RWPE2 (cell line): ENCODE data around the gene PRKAG2.

Experiments
- ATAC-seq: fragments of 200-7000 bp; cut with Tn5 transposase; 3 replicates; pipeline ENCODE4 v1.9.1; 2021; ENCODE audit warnings: low read depth
- DNase-seq: peaks from one replicate; pipeline ENCODE4 v3.0.0-alpha.2; 2020; ENCODE audit warnings: low spot score
- H3K27ac ChIP-seq: fragments of 450-650 bp; 2 replicates; pipeline ENCODE4 v1.5.1; 2017; ENCODE audit warnings: mild to moderate bottlenecking; ENCODE audit not compliant: poor library complexity, severe bottlenecking
- H3K27me3 ChIP-seq: fragments of 250-450 bp; sonication (Bioruptor Pico); 2 replicates; pipeline ENCODE4 v1.5.1; 2021; ENCODE audit warnings: mild to moderate bottlenecking, moderate library complexity; ENCODE audit not compliant: insufficient read depth, poor library complexity, severe bottlenecking
- H3K36me3 ChIP-seq: fragments of 250-450 bp; sonication (Bioruptor Pico); 2 replicates; pipeline ENCODE4 v1.5.1; 2020; ENCODE audit warnings: low read depth, mild to moderate bottlenecking, moderate library complexity
- H3K4me1 ChIP-seq: fragments of 250-450 bp; sonication (Bioruptor Pico); 2 replicates; pipeline ENCODE4 v1.5.1; 2021; ENCODE audit warnings: mild to moderate bottlenecking, moderate library complexity; ENCODE audit not compliant: insufficient read depth, poor library complexity, severe bottlenecking
- H3K4me3 ChIP-seq: fragments of 250-450 bp; sonication (Bioruptor Pico); 2 replicates; pipeline ENCODE4 v1.5.1; 2021; ENCODE audit warnings: mild to moderate bottlenecking, moderate library complexity; ENCODE audit not compliant: severe bottlenecking
- H3K9me3 ChIP-seq: fragments of 250-450 bp; sonication (Bioruptor Pico); 2 replicates; pipeline ENCODE4 v1.5.1; 2021; ENCODE audit warnings: mild to moderate bottlenecking, moderate library complexity; ENCODE audit not compliant: severe bottlenecking
- CTCF ChIP-seq: fragments of 450-650 bp; IDR thresholded peaks from one replicate; pipeline ENCODE4 v1.5.1; 2017; ENCODE audit warnings: mild to moderate bottlenecking, moderate library complexity; ENCODE audit not compliant: poor library complexity, severe bottlenecking

PRKAG2 gene

DNA sequence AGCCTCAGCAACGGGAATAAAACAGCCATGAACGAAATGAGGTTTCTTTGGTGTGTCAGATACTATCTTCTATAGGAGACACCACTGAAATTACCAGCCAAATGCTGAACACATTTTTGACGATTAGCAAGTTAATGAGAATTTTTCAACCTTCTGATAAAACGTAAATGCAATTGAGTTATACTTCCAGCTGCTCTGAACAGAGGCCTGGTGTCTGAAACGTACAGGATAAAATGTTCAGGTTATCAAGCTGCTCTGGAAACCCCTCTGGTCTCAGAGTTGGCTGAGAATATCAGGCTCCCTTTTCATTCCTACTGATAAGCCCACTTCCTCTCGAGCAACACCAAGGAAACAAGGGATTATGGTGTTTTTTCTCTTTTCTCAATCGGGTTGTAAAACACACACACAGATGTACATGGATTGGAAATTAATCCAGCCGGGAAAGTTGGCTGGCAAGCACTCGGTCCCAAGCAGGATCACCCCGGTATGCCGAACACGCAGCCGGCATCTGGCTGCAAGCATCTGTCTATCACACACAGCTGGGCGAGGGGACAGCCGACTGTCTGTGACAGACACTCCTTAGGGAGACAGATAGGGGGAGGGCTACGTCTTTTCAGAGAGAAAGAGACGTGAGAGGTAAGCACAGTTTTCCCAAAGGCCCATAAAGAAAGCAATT lies 171.8 kb downstream of the PRKAG2 start:
- H3K27ac ChIP-seq, result no peak overlapping the region
- H3K4me3 ChIP-seq, result no peak overlapping the region
- peaks cover 9% of the 10 kb centered on the region for H3K4me1 ChIP-seq
- H3K36me3 ChIP-seq, result no peaks in the 10 kb centered on the region
- ATAC-seq, result no peak
- no peak for DNase-seq
- no peaks in the 10 kb centered on the region for H3K9me3 ChIP-seq
- no peak for TF ChIP-seq CTCF
- no peaks in the 10 kb centered on the region for H3K27me3 ChIP-seq

- TF ChIP-seq CTCF, result no peak
- H3K27ac ChIP-seq, result no peak overlapping the region
- peaks cover 9% of the 10 kb centered on the region for H3K4me1 ChIP-seq
- DNase-seq, result no peak
- H3K9me3 ChIP-seq, result no peaks in the 10 kb centered on the region
- H3K27me3 ChIP-seq, result no peaks in the 10 kb centered on the region
- ATAC-seq, result no peak
- no peaks in the 10 kb centered on the region for H3K36me3 ChIP-seq
- H3K4me3 ChIP-seq, result no peak overlapping the region
Measured at GRCh38 chr7:151704299-151704959, 172.5 kb downstream of the PRKAG2 start.

GRCh38 chr7:151702961-151703360 lies 174.0 kb downstream of the PRKAG2 start:
- no peak for TF ChIP-seq CTCF
- Histone ChIP-seq H3K27ac (no peak overlapping the region), H3K4me1 (peaks cover 9% of the 10 kb centered on the region), H3K4me3 (no peak overlapping the region), H3K36me3 (no peaks in the 10 kb centered on the region), H3K27me3 (no peaks in the 10 kb centered on the region), H3K9me3 (no peaks in the 10 kb centered on the region)
- ATAC-seq (no peak), DNase-seq (no peak)

DNA sequence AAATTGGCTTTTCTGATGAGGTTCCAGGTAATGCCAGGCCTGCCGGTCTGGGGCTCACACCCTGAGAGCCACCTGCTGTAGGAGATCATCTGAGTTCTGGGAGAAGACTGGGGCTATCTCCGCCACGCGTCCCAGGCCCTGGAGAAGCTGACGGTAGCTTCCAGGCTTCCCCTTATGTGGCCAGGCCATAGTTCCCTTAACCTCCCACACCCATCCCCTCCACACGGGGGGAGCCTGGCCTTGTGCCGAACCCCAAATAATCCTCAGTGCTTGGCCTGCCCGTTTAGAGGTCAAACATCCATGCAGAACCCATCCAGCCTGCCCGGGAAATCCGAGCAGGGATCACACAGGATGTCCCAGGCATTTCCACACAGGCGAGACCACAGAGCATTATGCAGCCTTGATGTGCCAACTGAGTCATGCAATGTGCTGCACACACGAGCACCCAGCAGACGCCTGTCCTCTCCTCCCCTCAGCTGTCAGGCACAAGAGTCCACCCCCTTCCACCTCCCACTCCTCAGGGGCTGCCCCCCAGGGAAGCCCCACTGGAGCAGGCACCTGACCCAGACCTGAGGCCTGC lies 176.2 kb downstream of the PRKAG2 start:
- DNase-seq (no peak), ATAC-seq (no peak)
- H3K9me3 ChIP-seq, result no peaks in the 10 kb centered on the region
- no peak overlapping the region for H3K27ac ChIP-seq
- peaks cover 17% of the 10 kb centered on the region for H3K4me1 ChIP-seq
- no peak overlapping the region for H3K4me3 ChIP-seq
- TF ChIP-seq CTCF, result no peak
- no peaks in the 10 kb centered on the region for H3K27me3 ChIP-seq
- no peaks in the 10 kb centered on the region for H3K36me3 ChIP-seq

DNA sequence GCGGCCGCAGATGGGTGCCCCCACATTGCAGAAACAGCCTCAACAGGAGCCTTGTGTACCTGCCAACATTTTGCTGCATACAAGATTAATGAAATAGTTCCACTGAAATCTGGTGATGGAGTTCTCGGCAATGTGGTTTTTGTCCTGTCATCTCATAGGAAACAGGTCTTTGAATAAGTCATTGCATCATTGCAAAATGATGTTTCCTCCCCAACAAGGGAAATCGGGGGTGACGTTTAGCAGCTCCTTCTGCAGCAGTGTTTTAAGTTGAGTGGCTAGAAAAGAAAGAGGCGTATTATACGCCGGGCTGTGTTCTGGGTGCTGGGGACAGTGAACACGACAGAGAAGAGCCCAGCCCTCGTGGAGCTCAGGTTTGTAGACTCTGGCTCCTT lies 177.0 kb downstream of the PRKAG2 start:
- no peaks in the 10 kb centered on the region for H3K9me3 ChIP-seq
- no peak overlapping the region for H3K4me3 ChIP-seq
- H3K27me3 ChIP-seq, result no peaks in the 10 kb centered on the region
- peaks cover 23% of the 10 kb centered on the region for H3K4me1 ChIP-seq
- no peak for TF ChIP-seq CTCF
- no peak overlapping the region for H3K27ac ChIP-seq
- no peaks in the 10 kb centered on the region for H3K36me3 ChIP-seq
- no peak for ATAC-seq
- DNase-seq, result no peak
